HCT116 (cell line): ENCODE measurements around the gene RASGRF1. TPM values are rescaled to one million over a fixed set of nuclear protein-coding genes. Genes with fewer than 3 reads are reported as not detected.

Source experiments
- ATAC-seq: fragments of 200-7000 bp; cut with Tn5 transposase; 2 replicates; pipeline ENCODE4 v1.9.1; 2020; ENCODE audit warnings: mild to moderate bottlenecking, moderate library complexity
- BruUV-seq: library from RNA; stranded (reverse); fragments of 400-500 nt; replicated peaks from 2 replicates; lab custom pipeline; 2021; lab: Mats Ljungman, UMichigan
- CTCF ChIA-PET: fragments of 300-600 bp; sonication (Branson Sonifier 250); formaldehyde crosslinking; loops from one replicate; lab custom pipeline; 2021; ENCODE audit warnings: antibody characterized with exemption; lab: Charles Lee
- POLR2A ChIA-PET: fragments of 300-600, 350-600 bp; sonication (Branson Sonifier 250); formaldehyde crosslinking; loops from one replicate; lab custom pipeline; 2021; ENCODE audit warnings: antibody characterized with exemption; lab: Charles Lee
- RAD21 ChIA-PET, 2 experiments: fragments of 300-600 bp; sonication (Branson Sonifier 250); formaldehyde crosslinking; loops; one replicate each; lab custom pipeline; 2023; ENCODE audit warnings: low total read pairs in 2 of 2; ENCODE audit not compliant: uncharacterized antibody in 2 of 2, unreplicated experiment in 2 of 2, low non-redundant PET in 1 of 2; lab: Charles Lee
- DNase-seq: peaks from one replicate; pipeline ENCODE4 v3.0.0-alpha.2; 2010; ENCODE audit warnings: low read depth, low spot score
- H2AFZ ChIP-seq: fragments of 200-600 bp; shearing (Covaris generic), sonication (generic); 2 replicates; pipeline ENCODE4 v1.6.1; 2017; ENCODE audit warnings: low read depth, mixed run types, mixed read lengths, antibody characterized with exemption, low read length; ENCODE audit not compliant: poor library complexity, severe bottlenecking
- H3K27ac ChIP-seq: 2 replicates; pipeline ENCODE4 v1.5.1; 2012; ENCODE audit warnings: low read depth, low read length
- H3K27me3 ChIP-seq: fragments of 200-600 bp; sonication (generic); 2 replicates; pipeline ENCODE4 v1.6.1; 2016; ENCODE audit warnings: mixed run types, low read length, mixed read lengths; ENCODE audit not compliant: insufficient read depth
- H3K36me3 ChIP-seq, 2 experiments: fragments of 200-500 bp in 1 of 2; fragments of 200-600 bp in 1 of 2; sonication (Bioruptor generic) in 1 of 2; sonication (generic) in 1 of 2; 2 replicates each; pipeline versions ENCODE4 v1.5.1 to v1.6.1; 2014 to 2016; ENCODE audit warnings: low read length in 2 of 2, inconsistent platforms in 1 of 2, mixed read lengths in 1 of 2, mixed run types in 1 of 2; ENCODE audit not compliant: insufficient read depth in 2 of 2, control insufficient read depth in 1 of 2
- H3K4me1 ChIP-seq, 2 experiments: fragments of 200-600 bp in 1 of 2; sonication (generic) in 1 of 2; 2 replicates each; pipeline versions ENCODE4 v1.5.1 to v1.6.1; 2012 to 2017; ENCODE audit warnings: low read length in 2 of 2, inconsistent platforms in 1 of 2, mild to moderate bottlenecking in 1 of 2, mixed read lengths in 1 of 2, mixed run types in 1 of 2, moderate library complexity in 1 of 2; ENCODE audit not compliant: insufficient read depth in 2 of 2, control insufficient read depth in 1 of 2
- H3K4me2 ChIP-seq: fragments of 200-600 bp; sonication (generic); 2 replicates; pipeline ENCODE4 v1.6.1; 2017; ENCODE audit warnings: mixed run types, low read length, mixed read lengths
- H3K4me3 ChIP-seq, 2 experiments: fragments of 200-600 bp in 1 of 2; sonication (generic) in 1 of 2; replicated peaks in 1 of 2; 2 replicates each; pipeline ENCODE4 v1.5.1; 2011 to 2016; ENCODE audit warnings: low read length in 2 of 2, control low read depth in 1 of 2, low read depth in 1 of 2, mild to moderate bottlenecking in 1 of 2, mixed read lengths in 1 of 2, mixed run types in 1 of 2
- H3K79me2 ChIP-seq: fragments of 200-600 bp; sonication (generic); 2 replicates; pipeline ENCODE4 v1.6.1; 2017; ENCODE audit warnings: mild to moderate bottlenecking, mixed run types, low read length, moderate library complexity, mixed read lengths; ENCODE audit not compliant: insufficient read depth
- H3K9ac ChIP-seq: fragments of 200-600 bp; sonication (generic); 2 replicates; pipeline ENCODE4 v1.6.1; 2016; ENCODE audit warnings: low read length, mixed read lengths
- H3K9me2 ChIP-seq: fragments of 200-600 bp; sonication (generic), shearing (Covaris generic); 2 replicates; pipeline ENCODE4 v1.6.1; 2017; ENCODE audit warnings: mixed run types, mild to moderate bottlenecking, moderate library complexity; ENCODE audit not compliant: insufficient read depth
- H3K9me3 ChIP-seq, 2 experiments: fragments of 200-500 bp in 1 of 2; fragments of 200-600 bp in 1 of 2; sonication (Bioruptor generic) in 1 of 2; sonication (generic) in 1 of 2; 2 replicates each; pipeline ENCODE4 v1.6.1; 2014 to 2017; ENCODE audit warnings: low read length in 2 of 2, mixed read lengths in 2 of 2, inconsistent platforms in 1 of 2, low read depth in 1 of 2, mild to moderate bottlenecking in 1 of 2, mixed run types in 1 of 2, moderate library complexity in 1 of 2; ENCODE audit not compliant: control insufficient read depth in 1 of 2, insufficient read depth in 1 of 2
- H4K20me1 ChIP-seq: fragments of 200-600 bp; sonication (generic), shearing (Covaris generic); 2 replicates; pipeline ENCODE4 v1.6.1; 2017; ENCODE audit warnings: mixed run types, mild to moderate bottlenecking, moderate library complexity; ENCODE audit not compliant: insufficient read depth
- ATF3 ChIP-seq: IDR thresholded peaks from 2 replicates; pipeline ENCODE4 v1.6.1; 2012
- CEBPB ChIP-seq: IDR thresholded peaks from 2 replicates; pipeline ENCODE4 v1.6.1; 2012; ENCODE audit warnings: low read depth
- EGR1 ChIP-seq: IDR thresholded peaks from 2 replicates; pipeline ENCODE4 v1.6.1; 2012; ENCODE audit warnings: low read depth
- EZH2 ChIP-seq: fragments of 200-600 bp; sonication (generic); IDR thresholded peaks from 2 replicates; pipeline ENCODE4 v1.6.1; 2017; ENCODE audit warnings: antibody characterized with exemption, mixed run types
- EZH2phosphoT487 ChIP-seq: fragments of 200-600 bp; IDR thresholded peaks from 2 replicates; pipeline ENCODE4 v1.6.1; 2018; ENCODE audit warnings: antibody characterized with exemption, borderline replicate concordance
- FOSL1 ChIP-seq: IDR thresholded peaks from 2 replicates; pipeline ENCODE4 v1.6.1; 2012; ENCODE audit warnings: low read depth
- JUND ChIP-seq: IDR thresholded peaks from 2 replicates; pipeline ENCODE4 v1.6.1; 2012
- POLR2A ChIP-seq: IDR thresholded peaks from 2 replicates; pipeline ENCODE4 v1.7.0; 2011; ENCODE audit warnings: borderline replicate concordance; ENCODE audit not compliant: insufficient read depth, insufficient read length; ENCODE audit errors: extremely low read depth
- POLR2AphosphoS5 ChIP-seq: IDR thresholded peaks from 2 replicates; pipeline ENCODE4 v1.6.1; 2011; ENCODE audit warnings: mild to moderate bottlenecking, low read depth, low read length, moderate library complexity
- RAD21 ChIP-seq: IDR thresholded peaks from 2 replicates; pipeline ENCODE4 v1.6.1; 2012; ENCODE audit warnings: low read depth, mild to moderate bottlenecking
- SRF ChIP-seq: IDR thresholded peaks from 2 replicates; pipeline ENCODE4 v1.6.1; 2012; ENCODE audit warnings: low read depth
- TCF7L2 ChIP-seq: IDR thresholded peaks from 2 replicates; pipeline ENCODE4 v1.7.0; 2011; ENCODE audit warnings: borderline replicate concordance, inconsistent platforms; ENCODE audit not compliant: insufficient read depth, insufficient read length; ENCODE audit errors: extremely low read depth
- ZBTB33 ChIP-seq: IDR thresholded peaks from 2 replicates; pipeline ENCODE4 v1.6.1; 2011; ENCODE audit warnings: mild to moderate bottlenecking, low read length, moderate library complexity; ENCODE audit not compliant: insufficient replicate concordance; ENCODE audit errors: extremely low read depth
- ZFX ChIP-seq: fragments of 450-650 bp; IDR thresholded peaks from 2 replicates; pipeline ENCODE4 v1.6.1; 2017
- intact Hi-C: fragments of 100-400 bp; cut with micrococcal nuclease; formaldehyde crosslinking; loops from 2 replicates; pipeline ENCODE4 v1.10.0; 2022
- total RNA-seq: library from RNA; stranded (reverse); gene quantifications from one replicate; pipeline ENCODE4 v1.2.1, GENCODE V29; 2021; ENCODE audit not compliant: unreplicated experiment
- TF ChIP-seq, protein P1 (sequence below): IDR thresholded peaks from 2 replicates; pipeline ENCODE4 v1.6.1; 2012

RASGRF1 gene
- total RNA-seq, 1 experiment from 2014 or later: 2.4 TPM

GRCh38 chr15:78925076-78925624 is 165.4 kb downstream of the RASGRF1 start:
- H3K9me3 ChIP-seq: no peaks in the 10 kb centered on the region
- H3K27ac ChIP-seq: no peak overlapping the region
- H3K9ac ChIP-seq: no peak overlapping the region
- no peaks in the 10 kb centered on the region for H3K9me2 ChIP-seq
- no peak overlapping the region for H2AFZ ChIP-seq
- no peak overlapping the region for H3K4me2 ChIP-seq
- RAD21 ChIA-PET: no interaction called here
- peaks cover 0 to 9% of the 10 kb centered on the region in 2 experiments; a peak in 2 of 4 replicates for H3K4me1 ChIP-seq
- TF ChIP-seq EZH2: no peak
- no peak for TF ChIP-seq ZFX
- TF ChIP-seq EZH2phosphoT487: no peak
- no peak for TF ChIP-seq EGR1
- no peak for TF ChIP-seq RAD21
- TF ChIP-seq POLR2A: no peak
- no peak for TF ChIP-seq POLR2AphosphoS5
- TF ChIP-seq JUND: no peak
- TF ChIP-seq CEBPB: no peak
- no peak for TF ChIP-seq FOSL1
- no peak for TF ChIP-seq ATF3
- TF ChIP-seq TCF7L2: no peak
- TF ChIP-seq ZBTB33: no peak
- TF ChIP-seq SRF: no peak
- TF ChIP-seq, protein P1, sequence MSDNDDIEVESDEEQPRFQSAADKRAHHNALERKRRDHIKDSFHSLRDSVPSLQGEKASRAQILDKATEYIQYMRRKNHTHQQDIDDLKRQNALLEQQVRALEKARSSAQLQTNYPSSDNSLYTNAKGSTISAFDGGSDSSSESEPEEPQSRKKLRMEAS: no peak
- TF ChIP-seq, all 23 proteins: peak for 0
- no peaks in the 10 kb centered on the region for H3K27me3 ChIP-seq
- DNase-seq (no peak), ATAC-seq (no peak)
- no peaks in the 10 kb centered on the region for H4K20me1 ChIP-seq
- H3K4me3 ChIP-seq: no peak overlapping the region
- no TSS peak for BruUV-seq
- H3K79me2 ChIP-seq: no peaks in the 10 kb centered on the region
- peaks cover 0 to 15% of the 10 kb centered on the region in 2 experiments; a peak in 2 of 4 replicates for H3K36me3 ChIP-seq
- intact Hi-C loops: no loop called here
- ChIA-PET POLR2A (no interaction called here), CTCF (interaction anchor here (1.2 kb wide), 1 partner anchor 259 kb away, joined by 3 read pairs; no protein-coding TSS in a partner anchor)
